CD4-positive, alpha-beta T cell treated with Interleukin-6 at 100 ng/mL for 8 hours (primary cell): ENCODE results near the gene IFNA6.
A peak's percentile ranks its signal among the peaks of the same experiment; 100 is the strongest.
"Not testable (repeated sequence)": the region's sequence is repeated elsewhere in the genome, so short reads cannot be mapped to it uniquely, and the experiment has no call there.

Experiments
- DNase-seq: peaks from one replicate; pipeline ENCODE4 v3.0.0-alpha.2; 2020; ENCODE audit warnings: mixed read lengths, low spot score

The IFNA6 gene

GRCh38 chr9:21350787-21351186 lies at the start of gene IFNA6:
TSS of gene IFNA6 (minus strand) at chr9:21350887. CDS start at chr9:21350887, 0 bp downstream.
- no peak for DNase-seq

DNA sequence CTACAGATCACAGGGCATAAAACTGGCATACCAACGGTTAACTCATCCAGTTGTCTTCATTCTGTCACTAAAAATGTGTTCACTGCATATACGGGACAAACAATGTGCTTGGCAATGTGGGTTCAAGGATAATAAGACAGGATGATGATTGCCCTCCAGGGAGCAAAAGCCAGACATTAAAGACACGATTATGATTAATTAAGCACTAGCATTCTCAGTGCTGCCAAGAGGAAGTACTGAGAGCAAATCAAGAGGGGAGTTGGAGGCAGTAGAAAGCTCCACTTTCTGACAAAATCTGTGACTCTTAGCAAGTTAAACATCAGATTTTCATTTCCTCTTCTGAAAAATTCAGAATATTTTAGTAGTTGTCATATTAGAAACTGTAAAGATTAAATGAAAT lies 49.3 kb upstream of the IFNA6 start:
- no peak for DNase-seq

GRCh38 chr9:21398955-21399489 lies 48.3 kb upstream of the IFNA6 start:
- no peak for DNase-seq

- peak; percentile 48 for DNase-seq
These were observed 45.4 kb upstream of the IFNA6 start for GRCh38 chr9:21395778-21396717.

GRCh38 chr9:21392270-21392669 lies 41.6 kb upstream of the IFNA6 start:
- no peak for DNase-seq

GRCh38 chr9:21385131-21385670 lies 34.5 kb upstream of the IFNA6 start, which contains the start of gene IFNA2:
TSS of gene IFNA2 (minus strand) at chr9:21385398. CDS start at chr9:21385329, 69 bp downstream.
- no peak for DNase-seq

GRCh38 chr9:21383627-21384026 lies 32.9 kb upstream of the IFNA6 start:
- DNase-seq = no peak

DNA sequence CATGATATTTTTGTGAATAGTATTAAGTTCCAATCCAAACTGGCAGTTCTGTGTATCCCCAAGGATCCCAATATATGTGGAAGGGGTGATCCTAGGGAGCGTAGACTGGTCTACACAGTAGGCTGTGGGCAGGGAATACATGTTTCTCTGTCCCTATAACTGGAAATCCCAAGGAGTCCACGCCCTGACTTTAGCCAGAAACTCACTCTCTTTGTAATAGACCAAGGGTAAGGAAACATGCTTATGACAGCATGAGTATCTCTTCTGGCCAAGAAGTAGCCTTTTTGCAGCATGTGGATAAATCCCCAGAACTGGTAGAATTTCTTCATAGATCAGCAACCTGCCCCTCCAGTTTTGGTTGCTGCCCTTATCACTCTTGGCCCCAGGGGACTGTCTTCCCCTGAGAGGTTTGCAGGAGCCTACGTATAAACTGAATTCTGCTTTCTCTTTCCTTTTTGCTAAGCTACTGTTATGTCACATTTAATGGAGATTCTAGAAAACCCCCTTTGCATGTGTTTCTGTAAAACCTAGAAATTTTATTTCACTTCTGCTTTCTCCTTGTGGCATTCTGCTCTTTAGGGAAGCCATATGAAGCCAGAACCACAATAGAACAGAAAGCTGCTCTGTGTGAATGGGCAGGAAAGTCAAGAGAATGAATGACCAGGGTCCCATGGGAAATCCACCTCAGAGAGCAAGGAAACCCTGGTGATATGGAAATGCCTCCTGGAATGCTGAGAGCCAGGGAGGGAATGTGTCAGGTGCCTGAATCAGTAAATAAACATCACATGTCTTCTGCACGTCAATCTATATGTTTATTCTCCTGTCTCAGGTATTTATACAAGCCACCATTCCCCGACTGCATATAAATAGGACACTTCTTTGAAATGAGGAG lies 31.0 kb upstream of the IFNA6 start:
- DNase-seq = no peak

- DNase-seq = not testable (repeated sequence)
These were observed 20.8 kb upstream of the IFNA6 start for GRCh38 chr9:21371467-21371866.

DNA sequence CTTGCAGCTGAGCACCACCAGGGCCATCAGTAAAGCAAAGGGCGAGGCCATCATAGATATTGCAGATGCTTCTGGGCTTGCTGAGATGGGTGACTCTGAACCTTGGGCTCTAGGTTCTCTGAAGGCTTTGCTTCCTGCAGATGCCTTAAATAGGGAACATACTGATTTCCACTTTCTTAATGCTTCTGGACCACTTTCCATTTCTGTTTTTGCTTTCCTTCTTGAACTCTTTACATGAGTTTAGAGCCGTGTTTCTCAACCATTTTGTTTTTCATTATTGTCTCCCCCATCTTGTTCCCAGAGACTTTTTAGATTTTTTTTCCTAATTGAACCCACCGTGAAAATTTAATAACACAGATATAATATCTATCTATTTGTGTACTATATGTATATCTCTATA lies 17.3 kb upstream of the IFNA6 start, which contains the start of gene IFNA13:
Gene IFNA13 (minus strand): TSS at position 101 of the 400 bp plus-strand sequence. CDS start 47 bp downstream, at position 54.
- DNase-seq = no peak

DNA sequence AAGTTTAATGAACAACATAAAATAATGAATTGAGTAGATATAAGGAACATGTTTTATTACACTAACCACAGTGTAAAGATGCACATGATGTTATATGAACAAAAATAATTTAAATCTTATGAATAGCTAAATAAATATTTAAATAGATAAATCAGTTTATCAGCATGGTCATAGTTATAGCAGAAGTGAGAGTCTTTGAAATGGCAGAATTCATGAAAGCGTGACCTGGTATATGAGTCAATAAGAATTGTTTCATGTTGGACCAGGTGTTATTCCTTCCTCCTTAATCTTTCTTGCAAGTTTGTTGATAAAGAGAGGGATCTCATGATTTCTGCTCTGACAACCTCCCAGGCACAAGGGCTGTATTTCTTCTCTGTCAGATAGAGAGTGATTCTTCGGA lies 16.5 kb upstream of the IFNA6 start:
- DNase-seq = not testable (repeated sequence)

- DNase-seq = no peak
These were observed 11.6 kb upstream of the IFNA6 start for GRCh38 chr9:21362287-21362686.

GRCh38 chr9:21357479-21358460 lies 7.1 kb upstream of the IFNA6 start:
- DNase-seq = peak; percentile 13

DNA sequence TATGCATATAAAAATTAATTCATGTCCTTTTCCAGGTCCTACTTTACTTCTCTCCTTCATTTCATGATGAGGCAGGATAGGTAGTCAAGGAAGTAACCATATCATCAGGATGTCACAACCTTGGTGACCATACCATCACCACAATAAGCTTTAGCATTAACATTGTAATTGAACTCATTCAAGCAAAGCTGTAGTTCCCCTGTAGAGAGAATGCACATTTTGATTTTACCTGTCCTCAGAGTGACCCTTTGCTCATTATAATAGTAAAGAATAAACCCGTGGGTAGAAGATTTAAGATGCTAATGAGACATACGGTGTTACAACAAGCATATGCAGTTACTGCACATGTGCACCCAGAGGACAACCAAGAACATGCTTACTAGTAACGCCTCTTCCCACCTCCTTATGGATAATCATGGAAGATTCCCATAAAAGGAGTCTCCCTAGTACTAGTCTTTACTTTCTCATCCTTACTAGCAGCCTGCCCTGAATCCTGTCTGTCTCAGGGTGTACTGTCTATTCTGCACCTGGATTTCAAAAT lies 2.2 kb downstream of the IFNA6 start:
- DNase-seq = no peak

GRCh38 chr9:21340735-21341134 lies 10.0 kb downstream of the IFNA6 start:
- DNase-seq = no peak

- DNase-seq = no peak
These were observed 14.2 kb downstream of the IFNA6 start for GRCh38 chr9:21336457-21336856.

GRCh38 chr9:21334701-21335632 lies 15.7 kb downstream of the IFNA6 start, which contains the start of gene KLHL9:
TSS of gene KLHL9 (minus strand) at chr9:21335404. CDS start at chr9:21334859, 545 bp downstream.
- peak; percentile 88 for DNase-seq

- no peak for DNase-seq
These were observed 17.5 kb downstream of the IFNA6 start for GRCh38 chr9:21333226-21333625.
